GM12892 (cell line): ENCODE measurements around the gene RNF121.
A peak's percentile ranks its signal among the peaks of the same experiment; 100 is the strongest.

ENCODE experiments used
- DNase-seq: peaks from one replicate; pipeline ENCODE4 v3.0.0; 2011; ENCODE audit not compliant: insufficient read length
- FAIRE-seq: peaks from 2 replicates; lab custom pipeline; 2011; peaks lifted over from hg19 to GRCh38; lab: Jason Lieb, UNC
- POLR2A ChIP-seq: IDR thresholded peaks from 2 replicates; pipeline ENCODE4 v1.6.1; 2011; ENCODE audit warnings: low read depth, low read length, control low read depth
- POLR2AphosphoS5 ChIP-seq: IDR thresholded peaks from 2 replicates; pipeline ENCODE4 v1.6.1; 2011; ENCODE audit warnings: low read depth, low read length, control low read depth
- TAF1 ChIP-seq: IDR thresholded peaks from 2 replicates; pipeline ENCODE4 v1.6.1; 2011; ENCODE audit warnings: low read depth, mild to moderate bottlenecking, control low read depth, low read length, borderline replicate concordance

RNF121 gene

DNA sequence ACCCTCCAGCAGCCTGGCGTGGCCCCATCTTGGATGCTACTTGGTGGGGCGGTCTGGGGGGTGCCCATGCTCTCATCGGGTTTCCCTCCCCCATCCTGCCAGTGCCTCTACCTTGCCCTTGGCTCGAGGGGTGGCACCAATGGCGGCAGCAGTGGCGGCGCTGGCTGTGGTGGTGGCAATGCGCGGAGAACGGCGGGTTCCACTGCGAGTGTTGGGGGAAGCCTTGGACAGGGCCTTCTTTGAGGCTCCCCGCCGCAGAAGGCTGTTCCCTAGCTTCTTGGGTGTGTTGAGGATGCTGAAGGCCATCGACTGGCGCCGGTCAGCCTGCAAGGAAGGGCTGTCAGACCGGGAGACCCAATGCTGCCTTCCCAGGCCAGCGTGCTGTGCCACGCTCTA, 74.9 kb downstream of the RNF121 start:
- no peak for DNase-seq
- TF ChIP-seq TAF1 (no peak), POLR2A (no peak)
- FAIRE-seq = no peak

DNA sequence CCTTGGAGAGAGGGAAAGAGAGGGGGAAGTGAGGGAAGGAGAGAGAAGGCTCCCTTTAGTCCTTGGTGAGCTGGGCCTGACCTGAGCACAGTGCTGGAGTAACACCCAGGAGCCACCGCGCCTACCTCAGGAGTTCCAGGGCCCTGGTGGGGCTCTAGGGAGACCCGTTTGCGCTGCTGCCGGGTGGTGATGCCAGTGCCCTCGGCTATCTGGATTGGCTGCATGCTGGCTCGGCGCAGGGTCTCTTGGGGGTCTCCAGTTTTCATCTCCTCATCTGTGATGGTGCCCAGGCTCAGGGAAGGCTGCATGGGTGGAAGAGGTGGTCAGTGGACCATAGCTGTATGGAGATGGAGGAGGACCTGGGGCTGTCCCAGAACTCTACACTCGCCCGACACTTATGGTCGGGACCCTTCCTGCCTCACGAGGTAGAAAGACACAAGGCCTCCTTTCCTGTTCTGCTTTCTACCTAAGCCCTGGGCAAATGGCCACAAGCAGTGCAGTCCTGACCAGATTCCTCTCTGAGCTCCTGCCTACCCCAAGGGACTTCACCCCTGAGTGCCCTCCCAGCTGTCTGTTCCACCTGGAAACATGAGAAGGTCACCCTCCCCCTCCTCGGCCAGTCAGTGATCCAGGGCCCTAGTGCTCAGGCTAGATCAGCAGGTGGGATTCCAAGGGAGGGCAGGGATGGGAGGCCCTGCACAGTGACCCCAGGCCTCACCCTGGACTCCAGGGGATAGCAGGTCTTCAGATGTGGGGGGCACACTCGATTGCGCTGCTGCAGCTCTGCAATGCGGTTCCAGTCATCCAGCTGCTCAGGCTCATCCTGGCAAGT, 75.9 kb downstream of the RNF121 start:
- TF ChIP-seq POLR2AphosphoS5 = no peak
- TF ChIP-seq POLR2A = no peak
- no peak for TF ChIP-seq TAF1
- no peak for FAIRE-seq

DNA sequence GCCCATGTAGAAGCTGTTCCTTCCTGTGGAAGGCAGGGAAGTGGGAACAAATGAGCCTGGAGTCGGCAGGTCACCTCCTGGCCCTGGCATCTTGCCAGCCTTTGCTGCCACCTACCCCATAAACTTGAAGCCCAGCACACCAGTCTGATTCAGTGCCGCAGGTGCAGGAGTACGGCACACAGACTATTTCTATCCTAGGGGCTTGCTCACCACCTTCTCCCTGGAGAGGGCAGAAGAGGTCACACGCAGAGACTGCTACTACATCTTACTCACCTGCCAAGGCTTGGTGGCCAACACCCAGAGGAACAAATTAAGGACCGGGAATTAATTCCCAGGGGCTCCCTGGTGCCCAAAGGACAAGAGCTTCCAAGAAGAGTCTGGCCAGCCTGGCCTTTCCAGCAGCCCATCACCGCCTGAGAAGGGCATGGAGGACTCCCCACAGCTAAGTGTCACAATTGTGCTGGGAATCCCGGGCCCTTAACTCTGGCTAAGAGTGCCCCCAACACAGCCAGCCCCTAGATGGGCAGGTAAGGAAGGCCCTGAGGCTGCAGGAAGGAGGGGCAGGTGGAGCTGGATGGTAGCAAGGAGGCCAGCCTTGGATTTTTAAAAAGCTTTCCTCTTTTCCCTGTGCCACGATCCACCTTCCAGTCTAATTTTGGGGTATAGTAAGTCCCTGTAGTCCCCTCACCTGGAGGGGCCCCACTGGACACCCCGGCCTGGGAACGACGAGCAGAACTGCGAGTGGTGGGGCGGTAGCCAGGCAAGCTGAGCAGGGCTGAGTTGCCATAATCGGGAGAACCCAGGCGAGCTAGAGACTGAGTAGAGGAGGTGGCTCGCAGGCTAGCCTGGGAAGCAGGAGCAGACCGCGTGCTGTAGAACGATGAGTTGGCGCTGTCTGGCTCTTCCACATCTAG, 76.8 kb downstream of the RNF121 start:
- no peak for DNase-seq
- FAIRE-seq = no peak
- TF ChIP-seq POLR2AphosphoS5 = 0 out of 2 replicates have a peak, but pooled peaks have one; percentile 27
- TF ChIP-seq TAF1 = no peak
- TF ChIP-seq POLR2A = no peak

More for the DNA sequence above, 75.9 kb downstream of the RNF121 start:
- no peak for DNase-seq

DNA sequence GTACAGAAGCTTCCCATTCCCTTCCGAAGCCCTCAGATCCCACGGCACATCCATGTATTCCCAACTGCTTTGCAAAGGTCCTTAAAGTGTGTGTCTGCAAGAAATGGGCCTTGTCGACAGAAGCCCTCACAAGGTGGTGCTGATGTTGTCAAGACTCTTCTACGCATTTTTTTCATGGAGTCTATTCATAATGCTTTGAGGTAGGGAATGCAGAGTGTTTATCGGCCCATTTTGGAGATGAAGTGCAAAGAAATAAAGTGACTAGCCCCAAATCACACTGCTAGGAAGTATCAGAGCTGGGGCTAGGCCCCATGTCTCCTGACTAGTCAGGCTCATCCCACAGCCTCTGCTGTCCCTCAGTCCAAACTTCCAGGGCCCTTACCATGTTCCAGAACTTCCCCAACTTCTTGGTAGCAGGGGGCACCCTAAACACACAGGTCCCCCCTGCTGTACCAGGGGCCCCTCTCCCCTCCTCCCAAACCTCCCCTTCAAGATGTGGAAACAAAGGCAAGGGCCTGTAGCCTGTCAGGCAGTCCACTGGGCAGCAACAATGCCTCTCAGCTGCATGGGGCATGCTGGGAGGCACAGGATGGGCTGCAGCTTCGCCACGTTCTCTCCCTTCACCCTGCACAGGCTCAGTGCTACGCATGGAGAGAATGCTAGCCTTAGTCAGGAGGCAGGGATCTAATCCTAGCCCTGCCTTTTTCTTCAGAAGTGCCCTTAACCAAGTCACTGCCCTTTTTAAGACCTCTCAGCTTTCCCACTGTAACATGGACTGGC, 77.7 kb downstream of the RNF121 start:
- DNase-seq (no peak), FAIRE-seq (no peak)
- TF ChIP-seq POLR2AphosphoS5 (0 out of 2 replicates have a peak, but pooled peaks have one; percentile 11), POLR2A (no peak)

DNA sequence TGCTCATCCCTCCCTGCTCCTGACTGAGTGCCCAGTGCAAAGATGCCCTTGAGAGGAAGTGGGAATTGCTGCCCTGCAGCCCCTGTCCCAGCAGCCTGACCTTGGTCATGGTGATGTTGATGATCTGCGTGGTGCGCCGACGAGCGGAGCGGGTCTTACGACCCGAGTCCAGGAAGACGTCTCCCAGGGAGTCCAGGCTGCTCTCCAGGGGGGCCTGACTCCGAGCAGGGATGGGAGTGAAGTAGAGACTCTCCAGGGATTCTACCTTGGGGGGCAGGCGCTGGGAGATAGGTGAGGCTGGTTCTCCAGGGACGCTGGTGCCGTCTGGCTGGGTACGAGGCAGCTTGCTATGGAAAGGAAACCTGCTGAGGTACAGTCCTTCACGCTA, 78.2 kb downstream of the RNF121 start:
- TF ChIP-seq POLR2AphosphoS5 (no peak), POLR2A (no peak), TAF1 (no peak)
- FAIRE-seq = no peak
- DNase-seq = no peak

DNA sequence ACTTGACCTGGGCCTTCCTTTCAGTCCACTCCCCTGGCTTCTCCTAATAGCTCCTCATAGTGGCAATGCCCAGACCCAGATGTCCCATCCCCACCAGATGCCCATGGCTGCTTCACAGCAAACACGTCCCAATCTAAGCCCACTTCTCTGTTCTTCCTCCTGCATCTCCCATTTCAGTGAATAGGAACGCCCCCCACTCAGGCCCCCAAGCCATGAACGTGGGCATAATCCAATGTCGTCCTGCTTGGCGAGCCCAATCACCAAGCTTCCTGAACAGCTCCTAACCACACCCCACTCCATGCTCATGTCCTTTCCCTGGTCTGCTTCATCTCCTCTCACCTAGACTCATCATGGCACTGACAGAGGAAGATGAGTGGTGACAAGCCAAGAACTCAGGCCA, 78.7 kb downstream of the RNF121 start:
- no peak for DNase-seq
- no peak for FAIRE-seq
- TF ChIP-seq TAF1 (no peak), POLR2AphosphoS5 (no peak; the same call in 1 of the 2 replicates), POLR2A (no peak)

DNA sequence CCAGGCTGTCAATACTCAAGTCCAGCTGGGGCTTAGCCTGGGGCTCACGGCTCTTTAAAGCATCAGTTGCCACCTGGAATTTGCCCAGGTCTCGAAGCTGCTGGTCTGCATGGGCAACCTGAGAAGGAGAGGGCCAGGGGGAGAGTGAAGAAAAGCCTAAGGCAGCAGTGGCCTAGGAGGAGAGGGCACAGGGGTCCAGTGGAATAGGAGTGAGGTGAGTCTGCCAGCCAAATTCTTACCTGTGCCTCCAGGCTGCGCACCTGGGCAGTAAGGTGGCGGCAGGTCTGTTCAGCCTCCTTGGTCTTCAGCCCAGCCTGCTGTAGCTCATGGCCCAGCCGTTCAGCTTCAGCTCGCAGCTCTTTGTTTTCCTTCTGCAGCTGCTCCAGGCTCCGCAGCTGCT, 79.9 kb downstream of the RNF121 start:
- TF ChIP-seq POLR2A (no peak), POLR2AphosphoS5 (no peak), TAF1 (no peak)

DNA sequence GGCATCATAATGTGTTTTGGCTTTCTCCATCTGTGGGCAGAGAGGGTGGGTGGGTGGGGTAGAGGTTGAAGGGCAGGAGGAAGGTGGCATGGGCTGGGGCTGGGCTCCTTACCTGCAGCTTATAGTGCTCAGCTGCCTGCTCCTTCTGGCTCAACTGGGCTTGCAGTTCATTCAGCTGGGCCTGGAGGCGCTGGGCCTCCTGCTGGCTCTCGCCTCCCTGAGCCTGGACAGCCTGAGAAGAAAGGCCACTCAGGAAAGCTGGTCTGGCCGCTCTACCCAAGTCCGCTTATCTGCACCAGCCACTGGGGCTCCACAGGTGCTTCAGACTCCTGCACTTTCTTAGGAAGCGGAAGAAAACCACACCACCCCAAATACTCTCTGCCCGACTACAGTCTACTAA, 80.3 kb downstream of the RNF121 start:
- TF ChIP-seq TAF1 = no peak
- no peak for TF ChIP-seq POLR2AphosphoS5
- no peak for TF ChIP-seq POLR2A
- FAIRE-seq (no peak), DNase-seq (no peak)

More for the DNA sequence above, 79.9 kb downstream of the RNF121 start:
- DNase-seq (no peak), FAIRE-seq (no peak)

DNA sequence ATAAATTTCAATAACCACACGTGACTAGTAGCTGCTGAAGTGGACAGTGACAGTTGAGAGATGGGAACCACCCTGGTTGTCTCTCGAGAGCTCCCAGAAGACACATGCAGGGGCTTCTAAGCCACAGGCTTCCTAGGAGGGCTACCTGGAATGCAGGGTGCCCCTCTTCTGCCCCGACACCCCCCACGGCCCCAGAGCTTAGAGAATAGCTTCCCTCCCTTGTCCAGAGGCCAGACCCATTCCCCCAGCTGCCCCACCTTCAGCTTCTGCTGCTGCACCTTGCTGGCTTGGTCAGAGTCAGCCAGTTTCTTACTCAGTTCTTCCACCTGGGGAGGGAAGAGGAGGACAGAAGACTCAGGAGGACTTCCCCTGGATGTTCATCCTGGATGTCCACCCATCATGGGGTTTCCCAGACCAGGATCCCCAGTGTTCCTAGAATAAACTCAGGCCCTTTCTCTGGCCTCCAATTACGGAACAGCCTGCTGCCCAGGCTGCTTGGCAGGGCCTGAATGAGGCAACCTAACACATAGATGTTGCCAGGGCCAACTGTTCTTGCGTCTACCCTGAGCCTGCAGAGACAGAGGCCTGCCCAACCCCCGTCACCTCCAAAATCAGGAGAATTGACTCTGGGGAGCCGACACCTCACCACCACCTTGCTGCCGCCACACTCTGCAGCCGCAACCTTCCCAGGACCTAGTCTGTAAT, 81.8 kb downstream of the RNF121 start:
- no peak for TF ChIP-seq TAF1
- TF ChIP-seq POLR2A = no peak
- DNase-seq (no peak), FAIRE-seq (no peak)

DNA sequence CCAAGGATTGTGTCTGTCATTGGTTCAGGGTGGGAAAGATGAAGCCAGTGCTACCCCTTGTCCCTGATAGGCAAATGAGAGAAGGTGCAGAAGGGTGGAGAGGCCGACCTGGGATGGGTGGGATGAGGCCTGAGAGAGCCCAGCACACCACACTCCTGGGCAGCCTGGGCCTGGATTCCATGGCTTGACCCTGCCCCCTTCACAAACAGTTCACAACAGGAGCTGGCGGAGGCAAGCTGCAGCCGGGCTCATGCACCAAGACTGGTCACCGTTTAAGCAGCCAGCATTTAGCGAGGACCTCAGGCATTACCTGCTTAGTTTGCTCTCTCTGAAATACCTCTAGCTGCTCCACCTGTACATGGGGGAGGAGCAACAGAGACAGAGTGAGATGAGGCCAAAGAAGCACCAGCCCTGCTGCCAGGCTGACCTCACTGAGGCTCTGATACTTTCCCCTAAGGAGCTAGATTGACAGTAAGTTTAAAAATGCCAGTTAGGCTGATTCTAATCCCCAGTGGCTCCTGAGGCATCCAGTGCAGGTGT, 83.3 kb downstream of the RNF121 start:
- DNase-seq (no peak), FAIRE-seq (no peak)
- TF ChIP-seq TAF1 (no peak), POLR2A (no peak; the same call in 1 of the 2 replicates), POLR2AphosphoS5 (no peak)
